NCI-H1694 treated with DMSO at 0.1 percent for 48 hours (cell line): ENCODE results near the gene MTX1.

Source experiments
- DNase-seq: peaks from one replicate; lab custom pipeline; 2025; lab: John Stamatoyannopoulos, UW

MTX1 gene

DNA sequence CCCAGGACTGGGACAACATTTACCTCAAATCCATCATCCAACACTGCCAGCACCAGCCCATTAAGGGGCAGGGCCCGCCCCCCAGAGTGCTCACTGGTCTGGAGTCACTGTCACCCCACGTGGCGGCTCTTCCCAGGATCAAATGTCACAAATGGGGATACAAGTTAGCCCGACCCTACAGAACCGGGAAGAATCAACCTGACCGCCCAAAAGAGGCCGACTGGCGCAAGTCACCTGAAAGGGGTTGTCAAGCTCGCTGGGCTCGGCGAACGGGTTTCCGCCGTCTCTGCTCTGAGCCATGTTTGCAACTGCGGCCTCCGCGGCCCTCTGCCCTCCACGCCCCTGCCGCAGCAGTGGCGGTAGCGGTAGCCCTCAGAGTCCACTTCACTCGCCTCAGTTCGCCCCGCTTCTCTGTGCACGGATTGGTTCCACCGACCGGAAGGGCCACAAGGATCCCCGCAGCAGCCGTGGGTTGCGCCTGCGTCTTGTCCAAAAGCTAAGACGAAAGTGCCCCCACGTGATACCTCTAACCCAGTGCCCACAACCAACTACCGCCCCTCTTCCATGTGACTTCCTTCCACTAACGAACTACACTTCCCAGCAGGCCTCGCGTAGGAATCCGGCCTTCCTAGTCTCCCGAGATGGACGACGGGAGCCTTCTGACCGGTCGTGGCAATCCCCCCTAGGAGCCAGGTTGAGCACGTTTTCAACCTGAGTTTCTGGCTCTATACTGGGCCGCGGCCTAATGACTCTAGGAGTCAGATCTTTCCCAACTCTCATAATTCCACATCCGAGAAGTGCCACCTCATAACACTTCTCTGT lies 53.6 kb downstream of the MTX1 start, which contains the start of gene SCAMP3:
SCAMP3 (minus strand) TSS at position 509 of the 822 bp plus-strand sequence; CDS start at position 300, 209 bp downstream.
- peak; percentile 99 for DNase-seq

DNA sequence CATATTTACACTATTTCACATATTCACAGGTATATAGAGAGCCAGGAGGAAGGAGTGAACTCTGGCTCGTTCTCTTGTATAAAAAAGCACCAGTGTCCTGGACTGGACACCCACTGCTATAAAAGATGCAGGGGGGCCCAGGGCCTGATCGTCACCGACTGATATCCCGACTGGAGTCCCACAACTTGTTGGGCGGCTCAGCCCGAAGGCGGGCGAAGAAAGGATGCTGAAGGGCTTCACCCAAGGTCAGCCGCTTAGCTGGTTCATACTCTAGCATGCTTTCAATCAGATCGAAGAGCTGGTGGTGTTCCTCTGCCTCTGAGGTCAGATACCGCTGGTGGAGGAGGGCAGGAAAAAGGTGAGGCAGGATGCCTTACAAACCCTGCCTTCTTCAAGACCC lies 54.6 kb downstream of the MTX1 start:
- no peak for DNase-seq
